ENCODE data around the gene LZTS2.

LZTS2 gene

DNA sequence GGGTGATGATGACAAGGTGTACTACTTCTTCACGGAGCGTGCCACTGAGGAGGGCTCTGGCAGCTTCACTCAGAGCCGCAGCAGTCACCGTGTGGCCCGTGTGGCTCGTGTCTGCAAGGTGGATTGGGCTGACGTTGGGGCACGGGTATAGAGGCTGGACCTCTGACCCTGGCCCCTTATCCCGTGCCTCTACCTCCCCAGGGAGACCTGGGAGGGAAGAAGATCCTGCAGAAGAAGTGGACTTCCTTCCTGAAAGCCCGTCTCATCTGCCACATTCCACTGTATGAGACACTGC lies 20.8 kb upstream of the LZTS2 start:
- DNase-seq, result no peak

DNA sequence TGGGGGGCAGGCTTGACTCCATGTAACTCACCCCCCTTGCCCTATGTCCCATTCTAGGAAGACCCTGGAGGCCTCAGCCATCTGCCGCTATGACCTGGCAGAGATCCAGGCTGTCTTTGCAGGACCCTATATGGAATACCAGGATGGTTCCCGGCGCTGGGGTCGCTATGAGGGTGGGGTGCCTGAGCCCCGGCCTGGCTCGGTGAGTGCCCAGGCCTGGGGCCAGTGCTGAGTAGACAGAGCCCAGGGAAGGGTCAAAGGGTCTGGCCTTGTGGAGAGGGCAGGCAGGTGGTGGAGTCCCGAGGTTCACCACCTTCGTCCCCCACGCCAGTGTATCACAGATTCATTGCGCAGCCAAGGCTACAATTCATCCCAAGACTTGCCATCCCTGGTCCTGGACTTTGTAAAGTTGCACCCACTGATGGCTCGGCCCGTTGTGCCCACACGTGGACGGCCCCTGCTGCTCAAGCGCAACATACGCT lies 19.8 kb upstream of the LZTS2 start:
- no peak for DNase-seq

DNA sequence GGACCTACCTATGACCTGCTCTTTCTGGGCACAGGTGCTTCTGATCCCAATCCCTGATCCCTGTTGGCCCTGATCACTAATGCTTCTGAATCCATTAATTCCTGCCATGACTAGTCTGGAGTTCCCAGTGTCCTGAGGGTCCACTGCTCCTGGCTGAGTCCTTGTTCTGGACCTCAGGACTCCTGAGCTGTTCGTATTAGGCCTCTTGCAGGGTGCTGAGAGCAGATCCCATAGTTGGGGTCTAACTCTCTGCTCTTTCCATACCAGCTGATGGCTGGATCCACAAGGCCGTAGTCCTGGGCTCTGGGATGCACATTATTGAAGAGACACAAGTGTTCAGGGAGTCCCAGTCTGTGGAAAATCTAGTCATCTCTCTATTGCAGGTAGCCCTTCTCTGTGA lies 19.3 kb upstream of the LZTS2 start:
- no peak for DNase-seq

- no peak for DNase-seq
Observed at GRCh38 chr10:100980711-100981110, 18.9 kb upstream of the LZTS2 start.

GRCh38 chr10:100981178-100981772 lies 18.3 kb upstream of the LZTS2 start:
- DNase-seq, result no peak

GRCh38 chr10:100982916-100983830 lies 16.4 kb upstream of the LZTS2 start:
- no peak for DNase-seq

- no peak for DNase-seq
Observed at GRCh38 chr10:100983868-100984671, 15.5 kb upstream of the LZTS2 start.

- no peak for DNase-seq
Observed at GRCh38 chr10:100984672-100985177, 14.9 kb upstream of the LZTS2 start.

DNA sequence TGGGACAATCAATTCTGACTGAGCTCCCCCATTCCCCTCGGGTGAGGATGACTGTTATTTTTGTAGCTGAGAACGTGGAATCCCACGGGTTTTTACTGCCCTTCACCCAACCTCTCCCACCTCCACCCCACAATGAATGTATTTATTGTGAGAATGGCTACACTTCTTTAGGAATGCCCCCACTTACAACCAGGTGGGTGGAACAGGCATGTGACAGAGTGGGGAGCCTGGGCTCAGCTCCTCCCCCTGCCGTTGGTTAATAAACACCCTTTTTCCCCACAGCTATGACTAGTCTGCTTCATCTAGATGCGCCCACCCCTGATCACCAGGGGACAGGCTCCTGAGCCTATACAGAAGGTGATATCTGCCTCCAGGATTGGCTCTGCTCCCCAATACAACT lies 14.3 kb upstream of the LZTS2 start:
- no peak for DNase-seq

GRCh38 chr10:100986623-100986951 lies 13.0 kb upstream of the LZTS2 start:
- DNase-seq, result no peak

GRCh38 chr10:100986952-100987684 lies 12.5 kb upstream of the LZTS2 start, which contains the start of the genes MRPL43 and TWNK:
Gene MRPL43 (minus strand): TSS chr10:100987497. CDS start chr10:100987443, 54 bp downstream.
Gene TWNK (plus strand): TSS chr10:100987543. CDS start chr10:100988211, 668 bp downstream.
- DNase-seq, result peak; percentile 36

- DNase-seq, result no peak
Observed at GRCh38 chr10:100987685-100988049, 11.9 kb upstream of the LZTS2 start.

DNA sequence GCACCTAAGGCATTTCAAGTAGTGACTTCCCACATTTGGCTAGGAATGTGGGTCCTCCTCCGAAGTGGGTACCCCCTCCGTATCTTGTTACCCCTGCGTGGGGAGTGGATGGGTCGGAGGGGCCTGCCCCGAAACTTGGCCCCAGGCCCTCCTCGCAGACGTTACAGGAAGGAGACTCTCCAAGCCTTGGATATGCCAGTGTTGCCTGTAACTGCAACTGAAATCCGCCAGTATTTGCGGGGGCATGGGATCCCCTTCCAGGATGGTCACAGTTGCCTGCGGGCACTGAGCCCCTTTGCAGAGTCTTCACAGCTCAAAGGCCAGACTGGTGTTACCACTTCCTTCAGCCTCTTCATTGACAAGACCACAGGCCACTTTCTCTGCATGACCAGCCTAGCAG lies 11.4 kb upstream of the LZTS2 start:
- no peak for DNase-seq

- DNase-seq, result no peak
Observed at GRCh38 chr10:100989088-100989487, 10.5 kb upstream of the LZTS2 start.

DNA sequence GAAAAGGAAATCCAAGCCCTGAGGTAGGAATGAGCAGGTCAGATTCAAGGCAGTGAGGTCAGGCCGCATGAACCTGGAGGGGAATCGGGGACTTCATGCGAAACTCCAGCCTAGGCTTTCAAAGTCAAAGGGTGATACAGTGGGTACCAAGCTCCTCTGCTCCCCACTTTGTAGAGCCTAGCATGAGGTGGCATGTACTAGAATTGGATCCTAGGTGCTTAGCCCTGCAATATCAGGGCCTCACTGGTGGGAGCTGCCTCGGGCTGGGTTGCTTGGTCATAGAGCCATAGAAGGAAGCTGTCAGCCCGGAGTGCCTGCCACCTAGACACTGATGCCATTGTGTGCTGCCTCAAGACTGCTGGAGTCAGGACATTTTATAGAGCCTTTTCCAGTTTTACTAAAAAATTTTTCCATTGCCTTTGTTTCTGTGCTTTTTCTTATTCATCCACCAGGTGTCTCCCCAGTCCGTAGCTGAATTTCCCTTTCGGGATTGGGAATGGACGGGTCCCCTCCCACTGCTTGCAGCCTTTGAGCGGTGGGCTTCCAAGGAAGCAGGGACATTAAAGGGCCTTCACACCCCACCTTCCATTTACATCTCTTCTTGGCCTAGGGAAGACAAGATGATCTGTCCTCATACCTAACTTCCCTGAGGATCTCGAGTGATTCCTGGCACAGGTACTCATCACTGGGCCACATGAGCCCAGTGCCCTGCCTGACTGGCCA lies 5.5 kb upstream of the LZTS2 start:
- no peak for DNase-seq

DNA sequence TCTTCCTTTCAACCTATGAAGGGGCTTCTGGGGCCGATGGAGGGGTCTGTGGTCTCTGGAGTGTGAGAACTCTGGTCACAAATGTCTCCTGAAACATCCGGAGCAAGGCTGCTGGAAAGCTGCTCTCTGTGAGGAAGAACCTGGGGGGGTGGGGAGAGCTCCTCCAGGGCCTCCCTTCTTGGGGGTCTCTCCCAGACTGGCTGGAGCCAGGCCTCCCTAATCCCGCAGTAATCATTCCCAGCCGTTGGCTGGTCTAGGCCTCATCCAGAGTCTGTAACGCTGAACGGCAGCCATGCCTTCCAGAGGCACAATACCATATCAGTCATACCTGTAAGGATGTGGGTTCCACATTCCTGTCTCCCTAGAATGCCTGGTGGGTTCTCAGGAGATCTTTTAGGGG lies 4.4 kb upstream of the LZTS2 start:
- no peak for DNase-seq

DNA sequence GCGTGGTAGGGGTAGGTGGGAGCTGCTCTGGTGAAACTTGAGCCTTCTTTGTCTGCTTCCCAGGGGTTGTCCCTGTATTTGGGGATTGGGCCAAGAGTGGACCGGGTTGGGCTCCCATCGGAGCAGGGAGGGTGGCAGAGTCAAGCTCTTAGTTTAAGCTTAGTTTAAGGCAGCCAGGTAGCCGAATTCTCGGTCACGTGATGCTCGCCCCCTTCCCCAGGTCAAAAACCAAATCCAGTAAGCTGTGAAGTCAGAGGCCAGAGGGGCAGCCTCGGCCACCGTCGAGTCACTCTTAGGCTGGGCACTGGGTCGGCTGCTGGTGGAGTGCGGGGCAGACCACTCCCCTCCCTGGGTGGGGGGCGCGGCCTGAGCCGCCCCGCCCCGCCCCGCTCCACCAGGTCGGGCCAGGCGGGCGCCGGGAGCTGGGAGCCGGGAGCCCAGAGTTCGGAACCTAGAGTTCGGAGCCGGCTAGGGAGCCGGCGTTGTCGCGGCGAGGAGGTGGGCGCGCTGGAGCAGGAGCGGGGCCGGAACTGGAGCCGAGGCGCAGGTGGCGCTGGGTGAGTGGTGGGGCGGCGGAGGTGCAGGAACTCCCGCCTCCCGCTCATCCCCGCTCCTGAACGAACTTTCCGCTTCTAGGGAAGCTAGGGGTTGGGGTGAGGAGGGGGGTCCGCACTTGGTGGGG lies 2.8 kb upstream of the LZTS2 start:
- no peak for DNase-seq

DNA sequence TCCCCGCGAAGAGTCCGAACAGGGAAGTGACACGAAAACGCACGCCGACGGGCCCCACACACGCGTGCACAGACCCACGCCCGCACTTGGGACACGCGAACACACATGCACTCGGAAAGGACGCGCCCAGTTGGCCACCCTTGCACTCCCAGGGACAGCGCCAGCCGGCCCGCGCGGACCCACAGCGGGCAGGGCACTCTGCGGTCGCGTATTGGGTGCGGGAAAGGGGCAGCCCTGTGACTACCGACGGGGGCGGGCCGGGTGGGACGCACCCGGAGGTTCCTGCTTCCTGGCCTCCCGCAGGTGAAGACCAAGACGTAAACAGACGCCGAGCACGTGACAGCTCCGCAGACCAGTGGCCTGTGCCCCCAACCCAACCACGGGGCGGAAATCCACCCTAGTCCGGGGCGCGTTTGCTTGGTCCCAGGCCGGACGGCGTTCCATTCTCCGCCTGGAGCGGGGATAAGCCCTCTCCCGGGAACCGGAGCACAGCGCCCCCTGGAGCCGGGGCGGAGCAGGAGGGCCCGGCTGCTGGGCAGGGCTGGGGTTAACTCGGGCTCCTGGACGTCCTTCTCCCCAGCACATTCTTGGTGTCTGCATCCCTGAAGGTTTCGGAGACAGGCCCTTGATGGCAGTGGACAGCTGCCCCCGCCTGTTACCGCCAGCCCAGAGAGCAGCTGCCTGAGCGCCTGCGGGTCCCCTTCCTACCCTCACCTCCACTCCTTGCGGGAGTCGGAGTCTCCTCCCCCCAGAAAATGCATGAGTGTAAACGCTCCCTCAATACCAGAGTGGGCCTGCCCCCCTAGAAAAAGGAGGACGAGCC lies 2.0 kb upstream of the LZTS2 start:
- DNase-seq, result peak; percentile 53

DNA sequence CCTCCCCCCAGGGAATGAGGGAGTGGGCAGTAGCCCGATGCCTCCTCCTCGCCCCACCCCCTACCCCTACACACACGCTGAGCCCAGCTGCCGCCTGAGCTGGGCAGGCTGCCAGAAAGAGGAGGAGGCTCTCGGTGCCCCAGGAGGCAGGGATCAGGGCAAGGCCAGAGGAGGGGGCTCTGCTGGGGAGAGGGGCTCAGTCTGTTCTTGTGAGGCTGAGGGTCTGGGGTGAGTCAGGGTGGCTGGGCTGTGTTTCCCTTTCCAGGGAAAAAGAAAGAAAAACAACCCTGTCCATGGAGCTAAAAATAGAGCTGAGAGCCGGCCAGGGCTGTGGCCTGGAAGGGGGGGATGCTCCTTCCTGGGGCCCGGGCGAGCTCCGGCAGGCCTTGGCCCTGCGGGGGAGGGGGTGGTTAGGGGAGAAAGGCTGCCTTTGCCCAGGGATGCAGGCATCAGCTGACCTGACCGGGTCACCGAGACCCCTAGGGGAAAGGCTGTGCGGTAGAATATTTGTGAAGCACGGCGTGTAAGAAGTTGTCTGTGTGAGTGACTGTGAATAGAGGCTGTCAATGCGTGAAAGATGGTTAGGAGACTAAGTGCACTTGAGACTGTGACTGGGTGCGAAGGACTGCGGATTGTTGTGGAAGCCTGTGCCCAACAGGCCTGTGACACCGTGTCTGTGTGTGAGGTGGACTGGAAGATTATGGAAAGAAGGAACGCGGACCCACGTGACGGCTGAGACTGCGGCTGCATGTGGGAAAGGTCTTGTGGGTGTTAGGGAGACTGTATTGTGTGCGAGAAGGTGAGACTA lies 1.2 kb upstream of the LZTS2 start:
- peak; percentile 88 for DNase-seq
